AG10803 (cell line): ENCODE data around the gene LYPD6.
"Not testable (repeated sequence)": the region's sequence is repeated elsewhere in the genome, so short reads cannot be mapped to it uniquely, and the experiment has no call there.

Experiments
- DNase-seq: peaks from one replicate; pipeline ENCODE4 v3.0.0; 2010; ENCODE audit warnings: low read depth
- H3K4me3 ChIP-seq: 2 replicates; pipeline ENCODE4 v1.5.1; 2011; ENCODE audit warnings: mild to moderate bottlenecking, low read length, control low read depth
- CTCF ChIP-seq: conservative IDR thresholded peaks from 2 replicates; pipeline ENCODE4 v1.5.1; 2011; ENCODE audit warnings: mild to moderate bottlenecking, low read length, control low read depth, inconsistent platforms

The LYPD6 gene

GRCh38 chr2:149492923-149493322 lies 162.5 kb downstream of the LYPD6 start:
- DNase-seq = no peak
- TF ChIP-seq CTCF = no peak
- no peak overlapping the region for H3K4me3 ChIP-seq

GRCh38 chr2:149499204-149499603 lies 168.8 kb downstream of the LYPD6 start:
- not testable (repeated sequence) for DNase-seq

GRCh38 chr2:149506808-149507207 lies 176.4 kb downstream of the LYPD6 start:
- H3K4me3 ChIP-seq, DNase-seq: not testable (repeated sequence)

More at GRCh38 chr2:149499204-149499603, 168.8 kb downstream of the LYPD6 start:
- H3K4me3 ChIP-seq = not testable (repeated sequence)

- TF ChIP-seq CTCF = no peak
- H3K4me3 ChIP-seq = no peak overlapping the region
- DNase-seq = no peak
Observed at GRCh38 chr2:149507974-149508373, 177.6 kb downstream of the LYPD6 start.

- no peak for TF ChIP-seq CTCF
- no peak for DNase-seq
- H3K4me3 ChIP-seq = no peak overlapping the region
Observed at GRCh38 chr2:149513461-149513860, 183.1 kb downstream of the LYPD6 start.
